Astrocyte of the hippocampus (primary cell): ENCODE data around the gene PRR11.
A peak's percentile ranks its signal among the peaks of the same experiment; 100 is the strongest.
"Not testable (repeated sequence)": the region's sequence is repeated elsewhere in the genome, so short reads cannot be mapped to it uniquely, and the experiment has no call there.

Experiments
- DNase-seq: peaks from one replicate; pipeline ENCODE4 v3.0.0; 2011; ENCODE audit warnings: low read depth, low spot score

PRR11 gene

GRCh38 chr17:59219370-59219769 lies 63.8 kb downstream of the PRR11 start:
- no peak for DNase-seq

GRCh38 chr17:59219992-59220327 lies 64.4 kb downstream of the PRR11 start:
- no peak for DNase-seq

- DNase-seq = peak; percentile 99
Observed at GRCh38 chr17:59220328-59221158, 65.0 kb downstream of the PRR11 start, which contains the start of gene GDPD1. TSS of gene GDPD1 (plus strand) at chr17:59220511. CDS start at chr17:59220610, 99 bp downstream.

GRCh38 chr17:59221159-59221847 lies 65.8 kb downstream of the PRR11 start:
- DNase-seq = no peak

- no peak for DNase-seq
Observed at GRCh38 chr17:59223813-59224212, 68.3 kb downstream of the PRR11 start.

GRCh38 chr17:59228588-59228987 lies 73.0 kb downstream of the PRR11 start:
- not testable (repeated sequence) for DNase-seq

- no peak for DNase-seq
Observed at GRCh38 chr17:59230764-59231163, 75.2 kb downstream of the PRR11 start.

- no peak for DNase-seq
Observed at GRCh38 chr17:59234631-59235030, 79.1 kb downstream of the PRR11 start.

- no peak for DNase-seq
Observed at GRCh38 chr17:59238906-59239305, 83.4 kb downstream of the PRR11 start.

GRCh38 chr17:59244081-59244480 lies 88.5 kb downstream of the PRR11 start:
- no peak for DNase-seq
